ENCODE measurements around the gene FAM50B. TPM values are rescaled to one million over a fixed set of nuclear protein-coding genes. Genes with fewer than 3 reads are reported as not detected.

The FAM50B gene, protein sequence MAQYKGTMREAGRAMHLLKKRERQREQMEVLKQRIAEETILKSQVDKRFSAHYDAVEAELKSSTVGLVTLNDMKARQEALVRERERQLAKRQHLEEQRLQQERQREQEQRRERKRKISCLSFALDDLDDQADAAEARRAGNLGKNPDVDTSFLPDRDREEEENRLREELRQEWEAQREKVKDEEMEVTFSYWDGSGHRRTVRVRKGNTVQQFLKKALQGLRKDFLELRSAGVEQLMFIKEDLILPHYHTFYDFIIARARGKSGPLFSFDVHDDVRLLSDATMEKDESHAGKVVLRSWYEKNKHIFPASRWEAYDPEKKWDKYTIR
- total RNA-seq, result 3.3 and 5.6 TPM in 2 replicates

DNA sequence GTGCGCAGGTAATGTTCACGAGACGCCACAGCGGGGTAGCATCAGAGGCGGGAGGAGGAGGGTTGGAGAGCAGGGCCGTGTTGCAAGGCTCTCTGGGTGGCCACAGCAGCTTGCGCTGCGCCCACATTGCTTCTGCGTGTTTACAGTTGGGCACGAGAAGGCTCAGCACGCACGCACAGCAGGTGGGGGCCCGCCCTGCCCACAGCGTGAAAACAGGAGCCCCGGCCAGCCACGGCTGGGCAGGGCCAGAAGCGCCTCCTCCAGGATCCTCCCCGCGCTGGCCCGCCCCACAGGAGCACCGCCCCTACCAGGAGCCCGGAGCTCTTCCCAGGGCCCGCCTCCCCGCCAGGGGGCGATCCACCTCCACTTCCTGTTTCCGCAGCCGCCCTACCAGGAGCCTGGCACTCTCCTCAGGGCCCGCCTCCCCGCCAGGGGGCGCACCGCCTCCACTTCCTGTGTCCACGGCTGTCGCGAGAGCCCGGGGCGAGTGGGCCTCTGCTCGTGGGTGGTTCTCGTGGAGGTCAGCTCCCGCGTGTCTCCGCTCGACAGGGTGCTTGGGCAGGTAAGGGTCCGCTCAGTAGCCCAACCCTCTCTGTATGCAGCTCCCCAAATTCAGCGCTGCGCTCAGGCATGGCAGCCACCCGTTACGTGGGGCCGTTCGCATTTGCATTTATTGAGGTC lies at the start of gene FAM50B:
Gene FAM50B (plus strand): TSS at position 449 of the 681 bp plus-strand sequence. CDS start 439 bp downstream, outside the sequence.

Other genes with a start within 250 kb of the FAM50B start
- gene PXDC1, start 97.7 kb upstream of the FAM50B start, total RNA-seq, result 21.5 and 27.4 TPM in 2 replicates
- not detected in 2 replicates for gene FAM217A, start 229.8 kb downstream of the FAM50B start, total RNA-seq